Suprapubic skin (tissue), 4 donors: ENCODE measurements around the gene THOC2.

Experiments used
- CTCF ChIP-seq, 2 donors: fragments of 200-600 bp in 1 of 2; fragments of 450-650 bp in 1 of 2; sonication (generic) in 1 of 2; IDR thresholded peaks; one replicate each; pipeline ENCODE4 v1.5.1; 2016 to 2019; ENCODE audit warnings: antibody characterized with exemption in 2 of 2, mild to moderate bottlenecking in 1 of 2, moderate library complexity in 1 of 2
- POLR2A ChIP-seq, 2 donors: fragments of 450-650 bp; IDR thresholded peaks; one replicate each; pipeline ENCODE4 v1.6.1; 2017; ENCODE audit warnings: antibody characterized with exemption in 2 of 2, mild to moderate bottlenecking in 2 of 2, moderate library complexity in 2 of 2
- POLR2AphosphoS5 ChIP-seq, 3 donors: sonication (generic); formaldehyde crosslinking; IDR thresholded peaks; one replicate each; pipeline ENCODE4 v1.6.1; 2017; ENCODE audit warnings: antibody characterized with exemption in 3 of 3

- TF ChIP-seq POLR2AphosphoS5 (IDR thresholded peaks at IDR 0.05) (no peak), CTCF (IDR thresholded peaks at IDR 0.05) (no peak), POLR2A (IDR thresholded peaks at IDR 0.05) (no peak)
Measured at GRCh38 chrX:123647244-123647643, 85.6 kb downstream of the THOC2 start.
